ENCODE measurements around the gene BIRC2.

BIRC2 gene

DNA sequence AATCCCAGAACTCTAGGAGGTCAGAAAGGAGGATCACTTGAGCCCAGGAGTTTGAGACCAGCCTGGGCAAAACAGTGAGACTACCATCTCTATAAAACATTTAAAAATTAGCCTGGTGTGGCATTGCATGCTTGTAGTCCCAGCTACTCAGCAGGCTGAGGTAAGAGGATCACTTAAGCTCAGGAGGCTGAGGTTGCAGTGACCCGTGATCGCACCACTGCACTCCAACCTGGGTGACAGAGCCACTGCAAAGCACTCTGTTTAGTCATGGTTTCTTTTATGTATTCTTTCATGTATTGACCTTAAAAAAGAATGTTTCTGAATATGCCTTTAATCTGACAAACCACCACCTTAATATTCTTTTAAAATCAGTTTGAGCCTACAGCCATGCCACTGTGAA lies 52.2 kb downstream of the BIRC2 start:
- DNase-seq = no peak
- H3K4me1 Mint-ChIP-seq = peaks cover 6% of the 10 kb centered on the region
- peaks cover 72% of the 10 kb centered on the region for H3K36me3 Mint-ChIP-seq (ENCODE audit: low read depth)
- no peaks in the 10 kb centered on the region for H3K27me3 Mint-ChIP-seq (ENCODE audit: low read depth, poor library complexity)
- H3K9me3 Mint-ChIP-seq = no peaks in the 10 kb centered on the region
- no peak overlapping the region for H3K4me3 Mint-ChIP-seq
- TF ChIP-seq, protein P1, sequence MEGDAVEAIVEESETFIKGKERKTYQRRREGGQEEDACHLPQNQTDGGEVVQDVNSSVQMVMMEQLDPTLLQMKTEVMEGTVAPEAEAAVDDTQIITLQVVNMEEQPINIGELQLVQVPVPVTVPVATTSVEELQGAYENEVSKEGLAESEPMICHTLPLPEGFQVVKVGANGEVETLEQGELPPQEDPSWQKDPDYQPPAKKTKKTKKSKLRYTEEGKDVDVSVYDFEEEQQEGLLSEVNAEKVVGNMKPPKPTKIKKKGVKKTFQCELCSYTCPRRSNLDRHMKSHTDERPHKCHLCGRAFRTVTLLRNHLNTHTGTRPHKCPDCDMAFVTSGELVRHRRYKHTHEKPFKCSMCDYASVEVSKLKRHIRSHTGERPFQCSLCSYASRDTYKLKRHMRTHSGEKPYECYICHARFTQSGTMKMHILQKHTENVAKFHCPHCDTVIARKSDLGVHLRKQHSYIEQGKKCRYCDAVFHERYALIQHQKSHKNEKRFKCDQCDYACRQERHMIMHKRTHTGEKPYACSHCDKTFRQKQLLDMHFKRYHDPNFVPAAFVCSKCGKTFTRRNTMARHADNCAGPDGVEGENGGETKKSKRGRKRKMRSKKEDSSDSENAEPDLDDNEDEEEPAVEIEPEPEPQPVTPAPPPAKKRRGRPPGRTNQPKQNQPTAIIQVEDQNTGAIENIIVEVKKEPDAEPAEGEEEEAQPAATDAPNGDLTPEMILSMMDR (IDR thresholded peaks at IDR 0.05) = no peak
- peak overlapping the region; percentile 51 for H3K27ac Mint-ChIP-seq

DNA sequence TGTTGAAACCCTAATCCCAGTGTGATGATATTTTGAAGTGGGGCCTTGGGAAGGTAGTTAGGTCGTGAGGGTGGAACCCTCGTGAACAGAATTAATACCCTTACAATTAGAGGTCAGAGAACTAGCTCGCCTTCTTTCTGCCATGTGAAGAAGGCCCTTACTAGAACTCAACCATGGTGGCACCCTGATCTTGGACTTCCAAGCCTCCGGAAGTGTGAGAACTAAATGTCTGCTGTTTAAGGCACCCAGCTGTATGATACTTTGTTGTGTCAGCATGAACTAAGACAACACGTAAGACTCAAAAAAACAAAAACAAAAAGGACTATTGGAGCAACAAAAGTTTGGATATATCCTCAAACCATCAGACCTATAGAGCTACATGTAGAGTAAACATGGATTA lies 53.6 kb downstream of the BIRC2 start:
- H3K9me3 Mint-ChIP-seq = no peaks in the 10 kb centered on the region
- H3K36me3 Mint-ChIP-seq (ENCODE audit: low read depth) = peaks cover 69% of the 10 kb centered on the region
- peaks cover 6% of the 10 kb centered on the region for H3K4me1 Mint-ChIP-seq
- no peak for DNase-seq
- TF ChIP-seq, protein P1 (IDR thresholded peaks at IDR 0.05) = no peak
- no peak overlapping the region for H3K4me3 Mint-ChIP-seq
- H3K27ac Mint-ChIP-seq = peak overlapping the region; percentile 98
- H3K27me3 Mint-ChIP-seq (ENCODE audit: low read depth, poor library complexity) = no peaks in the 10 kb centered on the region

DNA sequence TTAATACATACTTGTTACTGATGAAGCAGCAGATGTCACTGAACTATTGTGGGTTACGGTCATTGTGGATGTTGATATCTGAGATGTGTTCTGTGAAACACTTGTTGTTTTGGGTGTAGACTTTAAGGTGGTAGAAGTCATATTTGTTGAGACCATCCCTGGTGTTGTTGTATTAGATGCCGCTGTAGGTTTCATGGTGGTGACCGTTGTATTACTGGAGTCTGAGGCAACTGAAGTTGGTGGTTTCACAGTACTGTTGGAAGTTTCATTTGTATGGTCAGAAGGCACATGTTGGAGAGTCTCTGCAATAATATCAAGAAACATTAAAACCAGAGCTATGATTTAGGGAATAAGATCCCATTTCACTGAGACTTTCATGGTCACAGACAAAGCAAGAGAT lies 54.9 kb downstream of the BIRC2 start:
- Mint-ChIP-seq H3K27me3 (ENCODE audit: low read depth, poor library complexity) (no peaks in the 10 kb centered on the region), H3K4me3 (no peak overlapping the region)

DNA sequence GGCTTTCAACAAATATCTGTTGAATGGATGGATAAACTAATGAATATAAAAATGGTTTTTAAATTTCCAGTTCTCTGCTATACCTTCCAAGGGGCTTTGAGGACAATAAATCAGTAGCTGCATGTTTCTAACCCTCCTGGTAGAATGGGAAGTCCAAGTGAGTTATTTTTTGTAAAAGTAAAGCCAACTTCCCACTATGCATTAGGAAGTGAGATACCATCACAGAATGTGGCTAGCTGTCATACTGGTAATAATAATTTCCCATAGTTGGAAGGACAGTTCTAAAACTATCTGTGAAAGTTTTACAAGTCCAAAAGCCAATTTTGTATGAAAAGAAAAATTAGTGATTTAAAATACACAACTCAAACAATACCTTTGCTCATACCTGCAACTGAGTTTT lies 55.5 kb downstream of the BIRC2 start:
- TF ChIP-seq, protein P1 (IDR thresholded peaks at IDR 0.05) = no peak
- no peak overlapping the region for H3K27ac Mint-ChIP-seq
- no peak for DNase-seq
- H3K9me3 Mint-ChIP-seq = no peaks in the 10 kb centered on the region
- no peaks in the 10 kb centered on the region for H3K27me3 Mint-ChIP-seq (ENCODE audit: low read depth, poor library complexity)
- H3K36me3 Mint-ChIP-seq (ENCODE audit: low read depth) = peaks cover 70% of the 10 kb centered on the region
- H3K4me1 Mint-ChIP-seq = peaks cover 10% of the 10 kb centered on the region
- H3K4me3 Mint-ChIP-seq = no peak overlapping the region

More for the DNA sequence above, 54.9 kb downstream of the BIRC2 start:
- H3K27ac Mint-ChIP-seq = peak overlapping the region; percentile 3
- peaks cover 6% of the 10 kb centered on the region for H3K4me1 Mint-ChIP-seq
- TF ChIP-seq, protein P1 (IDR thresholded peaks at IDR 0.05) = no peak
- DNase-seq = no peak
- peaks cover 68% of the 10 kb centered on the region for H3K36me3 Mint-ChIP-seq (ENCODE audit: low read depth)
- H3K9me3 Mint-ChIP-seq = no peaks in the 10 kb centered on the region

DNA sequence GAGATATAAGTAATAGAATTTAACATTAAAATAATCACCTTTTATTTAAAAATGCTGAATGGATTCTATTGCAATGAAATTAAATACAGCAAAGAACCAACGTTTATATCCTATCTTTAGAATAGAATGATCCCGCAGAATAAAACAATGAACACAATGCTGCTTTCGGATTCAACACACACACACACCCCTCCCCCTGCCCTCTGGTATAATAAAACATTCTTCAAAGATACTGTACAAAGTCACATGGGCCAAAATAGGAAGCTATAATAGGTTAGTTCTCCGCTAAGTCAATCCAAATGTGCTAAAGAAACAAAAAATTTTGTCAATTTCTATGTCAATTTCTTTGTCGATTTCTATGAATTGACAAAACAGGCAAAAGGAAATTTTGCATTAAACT lies 58.5 kb downstream of the BIRC2 start:
- DNase-seq = no peak
- TF ChIP-seq, protein P1 (IDR thresholded peaks at IDR 0.05) = no peak
- Mint-ChIP-seq H3K9me3 (no peaks in the 10 kb centered on the region), H3K27ac (no peak overlapping the region), H3K4me3 (no peak overlapping the region), H3K4me1 (peaks cover 31% of the 10 kb centered on the region), H3K36me3 (ENCODE audit: low read depth) (peaks cover 78% of the 10 kb centered on the region), H3K27me3 (ENCODE audit: low read depth, poor library complexity) (no peaks in the 10 kb centered on the region)

DNA sequence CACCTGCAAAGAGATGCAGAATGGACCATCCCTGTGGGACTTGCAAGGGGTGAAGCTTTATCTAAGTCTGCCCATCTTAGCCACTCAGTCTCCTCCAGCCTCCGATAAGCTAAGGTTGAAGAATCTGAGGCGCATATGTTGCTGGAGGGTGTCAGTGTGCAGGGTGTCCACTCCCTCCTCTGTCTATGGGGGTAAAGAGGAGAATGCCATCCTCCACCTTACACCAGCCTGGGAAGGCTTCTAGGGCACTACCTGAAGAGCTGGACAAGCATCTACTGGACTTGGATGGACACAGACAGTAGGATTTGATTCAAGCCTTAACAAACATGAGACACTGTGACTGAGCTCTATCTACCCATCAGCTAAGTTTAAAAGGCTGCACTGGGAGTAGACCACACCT lies 59.1 kb downstream of the BIRC2 start:
- no peak overlapping the region for H3K27ac Mint-ChIP-seq
- no peaks in the 10 kb centered on the region for H3K9me3 Mint-ChIP-seq
- peaks cover 37% of the 10 kb centered on the region for H3K4me1 Mint-ChIP-seq
- no peak for DNase-seq
- H3K36me3 Mint-ChIP-seq (ENCODE audit: low read depth) = peaks cover 75% of the 10 kb centered on the region
- no peak overlapping the region for H3K4me3 Mint-ChIP-seq
- TF ChIP-seq, protein P1 (IDR thresholded peaks at IDR 0.05) = no peak
- no peaks in the 10 kb centered on the region for H3K27me3 Mint-ChIP-seq (ENCODE audit: low read depth, poor library complexity)
